HepG2 (cell line): ENCODE data around the gene STUB1. TPM values are rescaled to one million over a fixed set of nuclear protein-coding genes. Genes with fewer than 3 reads are reported as not detected.

Experiments used
- ATF5 ChIP-seq: sonication (generic); formaldehyde crosslinking; IDR thresholded peaks from 2 replicates; pipeline ENCODE4 v1.4.0; 2020; ENCODE audit warnings: mild to moderate bottlenecking, low read depth, missing genetic modification reagents
- BRD4 ChIP-seq: sonication (generic); formaldehyde crosslinking; IDR thresholded peaks from 2 replicates; pipeline ENCODE4 v1.4.0; 2020; ENCODE audit warnings: missing genetic modification reagents
- FOXA3 ChIP-seq: IDR thresholded peaks from 2 replicates; pipeline ENCODE4 v1.6.1; 2016; ENCODE audit warnings: missing genetic modification reagents, missing compliant biosample characterization
- GMEB1 ChIP-seq: sonication (generic); formaldehyde crosslinking; IDR thresholded peaks from 2 replicates; pipeline ENCODE4 v1.5.1; 2020; ENCODE audit warnings: missing genetic modification reagents, mild to moderate bottlenecking, borderline replicate concordance
- GRHL1 ChIP-seq: sonication (generic); formaldehyde crosslinking; conservative IDR thresholded peaks from 2 replicates; pipeline ENCODE4 v1.8.0; 2022; ENCODE audit warnings: missing genetic modification reagents
- HOXA5 ChIP-seq: sonication (generic); formaldehyde crosslinking; IDR thresholded peaks from 2 replicates; pipeline ENCODE4 v1.4.0; 2020; ENCODE audit warnings: missing genetic modification reagents
- KDM2A ChIP-seq: sonication (generic); formaldehyde crosslinking; IDR thresholded peaks from 2 replicates; pipeline ENCODE4 v1.4.0; 2020; ENCODE audit warnings: low read depth, missing genetic modification reagents, borderline replicate concordance
- LRRFIP1 ChIP-seq: sonication (generic); formaldehyde crosslinking; conservative IDR thresholded peaks from 2 replicates; pipeline ENCODE4 v1.4.0; 2020; ENCODE audit warnings: missing genetic modification reagents
- MIXL1 ChIP-seq: IDR thresholded peaks from 2 replicates; pipeline ENCODE4 v1.6.1; 2016
- MYNN ChIP-seq: sonication (generic); formaldehyde crosslinking; IDR thresholded peaks from 2 replicates; pipeline ENCODE4 v1.4.0; 2020; ENCODE audit warnings: mild to moderate bottlenecking, low read depth, missing genetic modification reagents
- SALL2 ChIP-seq: sonication (generic); formaldehyde crosslinking; IDR thresholded peaks from 2 replicates; pipeline ENCODE4 v1.8.1; 2023; ENCODE audit warnings: mild to moderate bottlenecking, missing genetic modification reagents, inconsistent platforms
- ZBTB2 ChIP-seq: sonication (generic); formaldehyde crosslinking; IDR thresholded peaks from 2 replicates; pipeline ENCODE4 v1.8.0; 2022; ENCODE audit warnings: low read depth, missing genetic modification reagents
- ZNF275 ChIP-seq: sonication (generic); formaldehyde crosslinking; IDR thresholded peaks from 2 replicates; pipeline ENCODE4 v1.8.0; 2022; ENCODE audit warnings: missing genetic modification reagents, mild to moderate bottlenecking, inconsistent platforms, borderline replicate concordance
- ZNF558 ChIP-seq: sonication (generic); formaldehyde crosslinking; IDR thresholded peaks from 2 replicates; pipeline ENCODE4 v1.9.0; 2022; ENCODE audit warnings: mild to moderate bottlenecking, missing genetic modification reagents, borderline replicate concordance
- ZNF629 ChIP-seq: sonication (generic); formaldehyde crosslinking; conservative IDR thresholded peaks from 2 replicates; pipeline ENCODE4 v1.5.0; 2020; ENCODE audit warnings: missing genetic modification reagents
- ZNF691 ChIP-seq: sonication (generic); formaldehyde crosslinking; IDR thresholded peaks from 2 replicates; pipeline ENCODE4 v1.4.0; 2020; ENCODE audit warnings: missing genetic modification reagents, low read depth, mild to moderate bottlenecking, borderline replicate concordance
- ZNF775 ChIP-seq: sonication (generic); formaldehyde crosslinking; IDR thresholded peaks from 2 replicates; pipeline ENCODE4 v1.4.0; 2020; ENCODE audit warnings: missing genetic modification reagents, mild to moderate bottlenecking, moderate library complexity, borderline replicate concordance
- ZNF776 ChIP-seq: sonication (generic); formaldehyde crosslinking; IDR thresholded peaks from 2 replicates; pipeline ENCODE4 v1.4.0; 2020; ENCODE audit warnings: mild to moderate bottlenecking, missing genetic modification reagents
- polyA plus RNA-seq, 8 experiments: library from polyadenylated mRNA; depleted of rRNA in 3 of 8; stranded (reverse) in 7 of 8; unstranded in 1 of 8; fragments of >200 nt; fragmentation: Illumina TruSeq in 4 of 8; extraction: Trizol in 4 of 8; gene quantifications; 2 replicates each; pipeline versions ENCODE4 v1.2.1 to v1.2.3, GENCODE V29; 2011 to 2016; ENCODE audit warnings: low read depth in 4 of 8, missing spikeins in 1 of 8, mixed read lengths in 1 of 8; ENCODE audit not compliant: insufficient read depth in 1 of 8
- total RNA-seq, 5 experiments: library from RNA; depleted of rRNA; stranded (reverse); fragments of >200 nt; fragmentation: Illumina TruSeq; extraction: Trizol; gene quantifications; 2 replicates each; pipeline ENCODE4 v1.2.3, GENCODE V29; 2016; ENCODE audit warnings: low read depth in 1 of 5

Gene STUB1
- total and polyA plus RNA-seq, 2 of the 13 experiments (the other 11 are each of a cell fraction or from before 2014, with no cell fraction given): 52.9 to 78.2 TPM

GRCh38 chr16:725463-726187 lies 45.4 kb downstream of the STUB1 start (continued):
- TF ChIP-seq GMEB1 (no peak), ZNF775 (CRISPR knock-in tag) (no peak), KDM2A (CRISPR knock-in tag) (peak; percentile 45; the same call in 1 of the 2 replicates), MIXL1 (CRISPR knock-in tag) (no peak), GRHL1 (no peak), ATF5 (no peak), MYNN (CRISPR knock-in tag) (no peak), SALL2 (CRISPR knock-in tag) (no peak), HOXA5 (no peak), ZBTB2 (CRISPR knock-in tag) (no peak), ZNF558 (no peak), ZNF629 (no peak), ZNF691 (CRISPR knock-in tag) (no peak), ZNF275 (no peak), ZNF776 (CRISPR knock-in tag) (0 out of 2 replicates have a peak, but pooled peaks have one; percentile 0), LRRFIP1 (CRISPR knock-in tag) (no peak), BRD4 (CRISPR knock-in tag) (no peak), FOXA3 (no peak)
